NCI-H82 (cell line): ENCODE data around the gene ZFYVE28.
"Not testable (repeated sequence)": the region's sequence is repeated elsewhere in the genome, so short reads cannot be mapped to it uniquely, and the experiment has no call there.

Experiments used
- DNase-seq: peaks from one replicate; lab custom pipeline; 2025; lab: John Stamatoyannopoulos, UW

ZFYVE28 gene

GRCh38 chr4:2446656-2447564, 28.5 kb upstream of the ZFYVE28 start:
- no peak for DNase-seq

- DNase-seq, result no peak
Measured at GRCh38 chr4:2445571-2445970, 27.1 kb upstream of the ZFYVE28 start.

- DNase-seq, result no peak
Measured at GRCh38 chr4:2445130-2445529, 26.7 kb upstream of the ZFYVE28 start.

- DNase-seq, result no peak
Measured at GRCh38 chr4:2443956-2444740, 25.7 kb upstream of the ZFYVE28 start.

- DNase-seq, result no peak
Measured at GRCh38 chr4:2443061-2443730, 24.8 kb upstream of the ZFYVE28 start.

- peak; percentile 39 for DNase-seq
Measured at GRCh38 chr4:2442175-2442993, 23.9 kb upstream of the ZFYVE28 start.

GRCh38 chr4:2441393-2442174, 23.1 kb upstream of the ZFYVE28 start:
- DNase-seq, result peak; percentile 94

- DNase-seq, result no peak
Measured at GRCh38 chr4:2438822-2439718, 20.6 kb upstream of the ZFYVE28 start.

- no peak for DNase-seq
Measured at GRCh38 chr4:2437475-2438215, 19.2 kb upstream of the ZFYVE28 start.

GRCh38 chr4:2436761-2437474, 18.5 kb upstream of the ZFYVE28 start:
- DNase-seq, result no peak

GRCh38 chr4:2436301-2436700, 17.9 kb upstream of the ZFYVE28 start:
- no peak for DNase-seq

GRCh38 chr4:2434420-2434819, 16.0 kb upstream of the ZFYVE28 start:
- DNase-seq, result peak; percentile 42

GRCh38 chr4:2433609-2434350, 15.3 kb upstream of the ZFYVE28 start:
- DNase-seq, result no peak

GRCh38 chr4:2432991-2433530, 14.6 kb upstream of the ZFYVE28 start:
- no peak for DNase-seq

GRCh38 chr4:2432004-2432403, 13.6 kb upstream of the ZFYVE28 start:
- DNase-seq, result no peak

GRCh38 chr4:2429945-2430757, 11.7 kb upstream of the ZFYVE28 start:
- not testable (repeated sequence) for DNase-seq
